ENCODE measurements around the gene TMPRSS11B. TPM values are rescaled to one million over a fixed set of nuclear protein-coding genes. Genes with fewer than 3 reads are reported as not detected.
"Not testable (repeated sequence)": the region's sequence is repeated elsewhere in the genome, so short reads cannot be mapped to it uniquely, and the experiment has no call there.

Gene TMPRSS11B
- total RNA-seq (2014; rRNA removed; shearing (Covaris generic)): not detected in 2 replicates
- not detected in 2 replicates for polyA plus RNA-seq (2015; cell fraction: cytosol; rRNA removed)
- not detected in 2 replicates for polyA plus RNA-seq (2015; cell fraction: nucleus; rRNA removed)

- no peak for DNase-seq (ENCODE audit: low read depth, low spot score)
- in situ Hi-C loops (cut with HindIII; ENCODE audit: low pct_unique_long_range_greater_than_20kb, low sequenced_read_pairs): no loop called here
Measured at GRCh38 chr4:68245594-68245993, at the start of gene TMPRSS11B. TMPRSS11B (minus strand) TSS chr4:68245694; CDS start chr4:68245558, 136 bp downstream.

GRCh38 chr4:68291256-68291655 lies 45.8 kb upstream of the TMPRSS11B start:
- in situ Hi-C loops (cut with HindIII; ENCODE audit: low pct_unique_long_range_greater_than_20kb, low sequenced_read_pairs): no loop called here

GRCh38 chr4:68288393-68288740 lies 42.9 kb upstream of the TMPRSS11B start:
- DNase-seq (ENCODE audit: low read depth, low spot score): no peak
- in situ Hi-C loops (cut with HindIII; ENCODE audit: low pct_unique_long_range_greater_than_20kb, low sequenced_read_pairs): no loop called here

More at GRCh38 chr4:68291256-68291655, 45.8 kb upstream of the TMPRSS11B start:
- DNase-seq (ENCODE audit: low read depth, low spot score): no peak

GRCh38 chr4:68287704-68288392 lies 42.4 kb upstream of the TMPRSS11B start:
- in situ Hi-C loops (cut with HindIII; ENCODE audit: low pct_unique_long_range_greater_than_20kb, low sequenced_read_pairs): no loop called here
- no peak for DNase-seq (ENCODE audit: low read depth, low spot score)

- no peak for DNase-seq (ENCODE audit: low read depth, low spot score)
- in situ Hi-C loops (cut with HindIII; ENCODE audit: low pct_unique_long_range_greater_than_20kb, low sequenced_read_pairs): no loop called here
Measured at GRCh38 chr4:68283714-68284113, 38.2 kb upstream of the TMPRSS11B start.

GRCh38 chr4:68283095-68283494 lies 37.6 kb upstream of the TMPRSS11B start:
- in situ Hi-C loops (cut with HindIII; ENCODE audit: low pct_unique_long_range_greater_than_20kb, low sequenced_read_pairs): no loop called here

GRCh38 chr4:68281796-68282740 lies 36.6 kb upstream of the TMPRSS11B start:
- DNase-seq (ENCODE audit: low read depth, low spot score); in situ Hi-C loops (cut with HindIII; ENCODE audit: low pct_unique_long_range_greater_than_20kb, low sequenced_read_pairs): not testable (repeated sequence)

More at GRCh38 chr4:68283095-68283494, 37.6 kb upstream of the TMPRSS11B start:
- no peak for DNase-seq (ENCODE audit: low read depth, low spot score)

- no peak for DNase-seq (ENCODE audit: low read depth, low spot score)
- in situ Hi-C loops (cut with HindIII; ENCODE audit: low pct_unique_long_range_greater_than_20kb, low sequenced_read_pairs): no loop called here
Measured at GRCh38 chr4:68278029-68278428, 32.5 kb upstream of the TMPRSS11B start.

- in situ Hi-C loops (cut with HindIII; ENCODE audit: low pct_unique_long_range_greater_than_20kb, low sequenced_read_pairs): no loop called here
- no peak for DNase-seq (ENCODE audit: low read depth, low spot score)
Measured at GRCh38 chr4:68277627-68278026, 32.1 kb upstream of the TMPRSS11B start.

- no peak for DNase-seq (ENCODE audit: low read depth, low spot score)
- in situ Hi-C loops (cut with HindIII; ENCODE audit: low pct_unique_long_range_greater_than_20kb, low sequenced_read_pairs): no loop called here
Measured at GRCh38 chr4:68272860-68273259, 27.4 kb upstream of the TMPRSS11B start.

GRCh38 chr4:68272380-68272779 lies 26.9 kb upstream of the TMPRSS11B start:
- in situ Hi-C loops (cut with HindIII; ENCODE audit: low pct_unique_long_range_greater_than_20kb, low sequenced_read_pairs): no loop called here
- no peak for DNase-seq (ENCODE audit: low read depth, low spot score)

- in situ Hi-C loops (cut with HindIII; ENCODE audit: low pct_unique_long_range_greater_than_20kb, low sequenced_read_pairs): no loop called here
- peak; percentile 66 for DNase-seq (ENCODE audit: low read depth, low spot score)
Measured at GRCh38 chr4:68271851-68272357, 26.4 kb upstream of the TMPRSS11B start.

- in situ Hi-C loops (cut with HindIII; ENCODE audit: low pct_unique_long_range_greater_than_20kb, low sequenced_read_pairs): no loop called here
Measured at GRCh38 chr4:68267433-68267944, 22.0 kb upstream of the TMPRSS11B start.

GRCh38 chr4:68264875-68265565 lies 19.5 kb upstream of the TMPRSS11B start:
- in situ Hi-C loops (cut with HindIII; ENCODE audit: low pct_unique_long_range_greater_than_20kb, low sequenced_read_pairs): no loop called here
- DNase-seq (ENCODE audit: low read depth, low spot score): no peak

More at GRCh38 chr4:68267433-68267944, 22.0 kb upstream of the TMPRSS11B start:
- no peak for DNase-seq (ENCODE audit: low read depth, low spot score)

- in situ Hi-C loops (cut with HindIII; ENCODE audit: low pct_unique_long_range_greater_than_20kb, low sequenced_read_pairs): no loop called here
- DNase-seq (ENCODE audit: low read depth, low spot score): no peak
Measured at GRCh38 chr4:68259191-68259590, 13.7 kb upstream of the TMPRSS11B start.

- DNase-seq (ENCODE audit: low read depth, low spot score): no peak
- in situ Hi-C loops (cut with HindIII; ENCODE audit: low pct_unique_long_range_greater_than_20kb, low sequenced_read_pairs): no loop called here
Measured at GRCh38 chr4:68257719-68258118, 12.2 kb upstream of the TMPRSS11B start.

- in situ Hi-C loops (cut with HindIII; ENCODE audit: low pct_unique_long_range_greater_than_20kb, low sequenced_read_pairs): no loop called here
Measured at GRCh38 chr4:68256284-68256683, 10.8 kb upstream of the TMPRSS11B start.

More at GRCh38 chr4:68256284-68256683, 10.8 kb upstream of the TMPRSS11B start:
- no peak for DNase-seq (ENCODE audit: low read depth, low spot score)

Measured in SK-MEL-5 (cell line).